Measurements from ENCODE around the gene CSMD2. TPM values are rescaled to one million over a fixed set of nuclear protein-coding genes. Genes with fewer than 3 reads are reported as not detected.
"Not testable (repeated sequence)": the region's sequence is repeated elsewhere in the genome, so short reads cannot be mapped to it uniquely, and the experiment has no call there.

CSMD2 gene
- total RNA-seq, 5 donors from 2014 or later (not counting 1 experiment from before 2014, with no cell fraction given), result 0.03 TPM; not detected in 4

DNA sequence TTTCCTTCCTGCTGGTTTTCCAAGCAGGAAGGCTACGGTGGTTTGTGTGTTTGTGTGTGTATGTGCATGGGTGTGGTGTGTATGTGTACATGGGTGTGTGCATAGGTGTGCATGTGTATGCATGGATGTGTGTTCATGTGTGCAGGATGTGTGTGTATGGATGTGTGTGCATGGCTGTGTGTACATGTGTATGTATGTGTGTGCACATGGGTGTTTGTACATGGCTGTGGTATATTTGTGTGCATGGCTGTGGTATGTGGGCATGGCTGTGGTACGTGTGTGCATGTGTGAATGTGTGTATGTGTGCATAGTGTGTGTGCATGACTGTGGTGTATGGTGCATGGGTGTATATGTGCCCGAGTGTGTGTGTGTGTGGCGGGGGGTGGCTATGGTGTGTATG is 24.0 kb upstream of the CSMD2 start:
- DNase-seq (no peak), ATAC-seq (replicated peaks in 1 of 4) (no peak)
- peaks cover 0 to 4% (median 0%) of the 10 kb centered on the region in 3 donors for H3K9me3 Mint-ChIP-seq
- 83% methylated on average over 3 of the region's 4 CpGs for WGBS (ENCODE audit: insufficient coverage)
- H3K27ac Mint-ChIP-seq, result no peak overlapping the region
- ChIA-PET POLR2A (no interaction called here), CTCF (no interaction called here)
- no peaks in the 10 kb centered on the region for H3K4me1 ChIP-seq (ENCODE audit: control insufficient read depth in 1 of 2, extremely low read depth in 1 of 2, insufficient read depth in 2 of 2, low read length in 2 of 2)
- no peak overlapping the region for H3K4me3 ChIP-seq (ENCODE audit: control insufficient read depth in 1 of 2, extremely low read depth in 1 of 2, low read length in 1 of 2)
- H3K27me3 Mint-ChIP-seq, result peaks cover 32 to 42% of the 10 kb centered on the region in 2 donors
- no peaks in the 10 kb centered on the region for H3K36me3 ChIP-seq (ENCODE audit: control insufficient read depth in 2 of 2, extremely low read depth in 1 of 2, insufficient read depth in 1 of 2, low read length in 1 of 2)
- peaks cover 0 to 20% of the 10 kb centered on the region in 2 experiments for H3K27me3 ChIP-seq (replicated peaks in 1 of 2; ENCODE audit: control insufficient read depth in 2 of 2, extremely low read depth in 1 of 2, insufficient read depth in 2 of 2, low read length in 1 of 2)
- H3K9me3 ChIP-seq, result no peaks in the 10 kb centered on the region
- H3K4me3 Mint-ChIP-seq, result no peak overlapping the region
- no peak overlapping the region for H3K27ac ChIP-seq (ENCODE audit: low read length)
- no peaks in the 10 kb centered on the region for H3K4me1 Mint-ChIP-seq
- H3K36me3 Mint-ChIP-seq, result no peaks in the 10 kb centered on the region

GRCh38 chr1:34188418-34188817 is 23.4 kb upstream of the CSMD2 start:
- DNase-seq (no peak), ATAC-seq (replicated peaks in 1 of 4) (no peak)
- Histone ChIP-seq H3K36me3 (ENCODE audit: control insufficient read depth in 2 of 2, extremely low read depth in 1 of 2, insufficient read depth in 1 of 2, low read length in 1 of 2) (no peaks in the 10 kb centered on the region), H3K27ac (ENCODE audit: low read length) (no peak overlapping the region), H3K4me3 (ENCODE audit: control insufficient read depth in 1 of 2, extremely low read depth in 1 of 2, low read length in 1 of 2) (no peak overlapping the region), H3K4me1 (ENCODE audit: control insufficient read depth in 1 of 2, extremely low read depth in 1 of 2, insufficient read depth in 2 of 2, low read length in 2 of 2) (no peaks in the 10 kb centered on the region), H3K27me3 (replicated peaks in 1 of 2; ENCODE audit: control insufficient read depth in 2 of 2, extremely low read depth in 1 of 2, insufficient read depth in 2 of 2, low read length in 1 of 2) (peaks cover 0 to 20% of the 10 kb centered on the region in 2 experiments), H3K9me3 (no peaks in the 10 kb centered on the region)
- Mint-ChIP-seq H3K9me3 (peaks cover 0 to 4% (median 0%) of the 10 kb centered on the region in 3 donors), H3K4me1 (no peaks in the 10 kb centered on the region), H3K36me3 (no peaks in the 10 kb centered on the region), H3K4me3 (no peak overlapping the region), H3K27me3 (peaks cover 32 to 45% of the 10 kb centered on the region in 2 donors), H3K27ac (no peak overlapping the region)
- POLR2A ChIA-PET, result no interaction called here
- CTCF ChIA-PET, result no interaction called here
- 27% methylated on average over 3 of the region's 8 CpGs for whole genome bisulfite sequencing (ENCODE audit: insufficient coverage)

DNA sequence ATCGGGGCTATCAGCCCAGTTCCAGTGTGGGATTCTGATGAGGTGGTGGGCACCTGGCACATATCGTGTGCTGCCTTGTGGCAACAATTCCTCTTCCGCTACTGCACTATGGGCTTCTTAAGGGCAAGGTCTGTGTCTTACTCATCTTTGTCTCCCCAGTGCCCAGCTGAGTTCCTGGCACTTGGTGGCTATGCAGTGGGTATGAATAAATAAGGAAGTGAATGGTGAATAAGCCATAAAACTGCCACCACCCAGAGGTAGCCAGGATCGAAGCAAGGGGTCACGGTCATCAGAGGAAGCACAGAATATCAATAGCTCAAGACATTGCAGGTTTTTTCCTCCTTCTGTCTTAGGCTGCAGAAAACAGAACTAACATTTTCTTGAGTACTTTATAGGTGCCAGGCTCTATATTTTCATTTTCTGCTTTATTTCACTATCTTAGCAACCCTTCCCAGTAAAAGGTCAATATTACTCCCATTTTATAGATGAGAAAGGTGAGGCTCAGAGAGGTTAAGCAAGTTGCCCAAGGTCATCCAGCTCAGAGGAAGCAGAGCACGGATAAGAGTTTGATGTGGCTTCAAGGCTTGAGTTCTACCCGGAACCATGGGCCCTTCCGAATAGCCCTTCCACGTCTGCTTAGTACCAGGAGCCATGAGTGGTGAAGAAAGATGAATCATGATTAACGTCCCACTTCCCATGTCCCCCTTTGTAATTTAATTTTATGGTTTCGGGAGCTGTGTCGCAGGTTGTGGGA is 21.9 kb upstream of the CSMD2 start:
- Histone ChIP-seq H3K27me3 (replicated peaks in 1 of 2; ENCODE audit: control insufficient read depth in 2 of 2, extremely low read depth in 1 of 2, insufficient read depth in 2 of 2, low read length in 1 of 2) (peaks cover 0 to 20% of the 10 kb centered on the region in 2 experiments), H3K4me1 (ENCODE audit: control insufficient read depth in 1 of 2, extremely low read depth in 1 of 2, insufficient read depth in 2 of 2, low read length in 2 of 2) (no peaks in the 10 kb centered on the region), H3K9me3 (no peaks in the 10 kb centered on the region), H3K4me3 (ENCODE audit: control insufficient read depth in 1 of 2, extremely low read depth in 1 of 2, low read length in 1 of 2) (no peak overlapping the region), H3K27ac (ENCODE audit: low read length) (no peak overlapping the region), H3K36me3 (ENCODE audit: control insufficient read depth in 2 of 2, extremely low read depth in 1 of 2, insufficient read depth in 1 of 2, low read length in 1 of 2) (no peaks in the 10 kb centered on the region)
- no peak overlapping the region for H3K4me3 Mint-ChIP-seq
- no peaks in the 10 kb centered on the region for H3K4me1 Mint-ChIP-seq
- no peak for DNase-seq
- H3K9me3 Mint-ChIP-seq, result peaks cover 0 to 4% (median 0%) of the 10 kb centered on the region in 3 donors
- POLR2A ChIA-PET, result no interaction called here
- CTCF ChIA-PET, result no interaction called here
- peaks cover 29 to 40% of the 10 kb centered on the region in 2 donors for H3K27me3 Mint-ChIP-seq
- no peak overlapping the region for H3K27ac Mint-ChIP-seq
- ATAC-seq (replicated peaks in 1 of 4), result no peak
- WGBS (ENCODE audit: insufficient coverage), result 80% methylated on average over 6 of the region's 12 CpGs
- no peaks in the 10 kb centered on the region for H3K36me3 Mint-ChIP-seq

- H3K27me3 Mint-ChIP-seq, result peaks cover 32 to 38% of the 10 kb centered on the region in 2 donors
- H3K36me3 Mint-ChIP-seq; H3K4me3 ChIP-seq (ENCODE audit: control insufficient read depth in 1 of 2, extremely low read depth in 1 of 2, low read length in 1 of 2); H3K9me3 ChIP-seq; H3K4me1 ChIP-seq (ENCODE audit: control insufficient read depth in 1 of 2, extremely low read depth in 1 of 2, insufficient read depth in 2 of 2, low read length in 2 of 2); H3K36me3 ChIP-seq (ENCODE audit: control insufficient read depth in 2 of 2, extremely low read depth in 1 of 2, insufficient read depth in 1 of 2, low read length in 1 of 2); H3K4me3 Mint-ChIP-seq; H3K27ac Mint-ChIP-seq; POLR2A ChIA-PET; ATAC-seq (replicated peaks in 1 of 4); H3K27ac ChIP-seq (ENCODE audit: low read length); H3K9me3 Mint-ChIP-seq; H3K4me1 Mint-ChIP-seq; DNase-seq: not testable (repeated sequence)
- WGBS (ENCODE audit: insufficient coverage), result 77% methylated on average over 3 of the region's 4 CpGs
- peaks cover 0 to 14% of the 10 kb centered on the region in 2 experiments for H3K27me3 ChIP-seq (replicated peaks in 1 of 2; ENCODE audit: control insufficient read depth in 2 of 2, extremely low read depth in 1 of 2, insufficient read depth in 2 of 2, low read length in 1 of 2)
- CTCF ChIA-PET, result interaction anchor here in 1 of 2 donors (0.6 kb wide), 1 partner anchor 9 kb away, joined by 7 read pairs; no protein-coding TSS in a partner anchor
Measured at GRCh38 chr1:34183381-34183780, 18.4 kb upstream of the CSMD2 start.

GRCh38 chr1:34178072-34178471 is 13.0 kb upstream of the CSMD2 start:
- Mint-ChIP-seq H3K27ac (no peak overlapping the region), H3K27me3 (peaks cover 37 to 47% of the 10 kb centered on the region in 2 donors), H3K4me3 (no peak overlapping the region), H3K9me3 (no peaks in the 10 kb centered on the region), H3K4me1 (no peaks in the 10 kb centered on the region), H3K36me3 (no peaks in the 10 kb centered on the region)
- ChIA-PET CTCF (no interaction called here), POLR2A (no interaction called here)
- ATAC-seq (replicated peaks in 1 of 4), result no peak
- Histone ChIP-seq H3K27ac (ENCODE audit: low read length) (no peak overlapping the region), H3K27me3 (replicated peaks in 1 of 2; ENCODE audit: control insufficient read depth in 2 of 2, extremely low read depth in 1 of 2, insufficient read depth in 2 of 2, low read length in 1 of 2) (peaks cover 6 to 23% of the 10 kb centered on the region in 2 experiments), H3K4me3 (ENCODE audit: control insufficient read depth in 1 of 2, extremely low read depth in 1 of 2, low read length in 1 of 2) (no peak overlapping the region), H3K9me3 (no peaks in the 10 kb centered on the region), H3K36me3 (ENCODE audit: control insufficient read depth in 2 of 2, extremely low read depth in 1 of 2, insufficient read depth in 1 of 2, low read length in 1 of 2) (no peaks in the 10 kb centered on the region), H3K4me1 (ENCODE audit: control insufficient read depth in 1 of 2, extremely low read depth in 1 of 2, insufficient read depth in 2 of 2, low read length in 2 of 2) (no peaks in the 10 kb centered on the region)
- no peak for DNase-seq
- no CpG with 5 or more reads among the region's 2 CpGs for WGBS (ENCODE audit: insufficient coverage)

DNA sequence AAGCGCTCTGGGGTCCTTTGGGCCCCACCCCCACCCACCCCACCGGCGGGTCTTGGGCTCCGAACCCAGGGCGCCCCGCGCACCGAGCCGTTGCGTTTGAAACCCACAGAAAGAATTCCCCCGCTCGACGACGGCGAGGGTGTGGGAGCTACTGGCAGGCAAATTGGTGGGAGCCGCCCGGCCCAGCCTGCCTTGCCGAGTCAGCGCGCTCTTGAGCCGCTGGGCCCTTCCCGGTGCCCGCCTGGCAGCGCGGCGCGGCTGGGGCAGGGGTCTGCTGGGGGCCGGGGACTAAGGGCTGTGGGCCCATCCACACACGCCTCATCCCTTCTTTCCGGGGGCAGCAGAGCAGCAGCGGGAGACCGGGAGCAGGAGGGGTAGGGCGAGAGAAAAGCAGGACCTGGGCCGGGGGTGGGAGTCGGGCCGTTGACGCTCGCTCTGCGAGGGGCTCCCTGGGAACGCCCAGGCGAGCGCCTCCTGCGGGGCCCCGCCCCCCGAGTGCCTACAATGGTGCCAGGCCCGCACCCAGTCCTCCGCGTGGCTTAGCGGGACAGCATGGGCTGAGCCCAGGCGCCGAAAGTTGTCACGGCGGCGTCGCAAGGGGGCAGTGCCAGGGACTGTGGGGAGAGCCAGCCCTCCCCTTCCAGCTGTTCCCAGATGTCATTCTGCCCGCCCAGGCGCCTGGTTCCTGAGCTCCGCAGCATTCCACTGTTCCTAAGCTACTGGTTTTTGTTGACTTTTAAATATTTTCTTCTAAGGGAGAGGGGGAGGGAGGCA is 12.0 kb upstream of the CSMD2 start, which contains the start of gene C1orf94:
Gene C1orf94, plus strand, starts transcription at position 78 of the 774 bp plus-strand sequence. CDS start 883 bp downstream, outside the sequence.
- ChIA-PET POLR2A (no interaction called here), CTCF (no interaction called here)
- Mint-ChIP-seq H3K27me3 (peaks cover 37 to 50% of the 10 kb centered on the region in 2 donors), H3K27ac (no peak within 1 kb of the TSS), H3K4me1 (no peaks in the 10 kb centered on the region), H3K9me3 (no peaks in the 10 kb centered on the region), H3K36me3 (no peaks in the 10 kb centered on the region), H3K4me3 (no peak within 1 kb of the TSS)
- H3K36me3 ChIP-seq (ENCODE audit: control insufficient read depth in 2 of 2, extremely low read depth in 1 of 2, insufficient read depth in 1 of 2, low read length in 1 of 2), result no peaks in the 10 kb centered on the region
- no peak within 1 kb of the TSS for H3K27ac ChIP-seq (ENCODE audit: low read length)
- 20% methylated on average over 49 of the region's 58 CpGs for WGBS (ENCODE audit: insufficient coverage)
- H3K9me3 ChIP-seq, result no peaks in the 10 kb centered on the region
- ATAC-seq (replicated peaks in 1 of 4) (no peak), DNase-seq (no peak)
- no peaks in the 10 kb centered on the region for H3K4me1 ChIP-seq (ENCODE audit: control insufficient read depth in 1 of 2, extremely low read depth in 1 of 2, insufficient read depth in 2 of 2, low read length in 2 of 2)
- H3K27me3 ChIP-seq (replicated peaks in 1 of 2; ENCODE audit: control insufficient read depth in 2 of 2, extremely low read depth in 1 of 2, insufficient read depth in 2 of 2, low read length in 1 of 2), result peaks cover 6 to 26% of the 10 kb centered on the region in 2 experiments
- H3K4me3 ChIP-seq (ENCODE audit: control insufficient read depth in 1 of 2, extremely low read depth in 1 of 2, low read length in 1 of 2), result no peak within 1 kb of the TSS
